Adipose tissue (tissue), 3 donors: ENCODE measurements around the gene HESX1. TPM values are rescaled to one million over a fixed set of nuclear protein-coding genes. Genes with fewer than 3 reads are reported as not detected.

Source experiments
- H3K27ac ChIP-seq: one replicate; pipeline ENCODE4 v1.5.1; 2013; ENCODE audit warnings: low read depth, low read length
- WGBS, 3 donors: extraction: QIAGEN DNeasy Blood & Tissue Kit; methylation state at CpG; one replicate each; pipeline ENCODE4 v1.1.7; 2013; 5-methylcytosine and 5-hydroxymethylcytosine counted together
- polyA plus RNA-seq, 3 donors: library from polyadenylated mRNA; stranded (reverse); fragments of 200-250 nt; gene quantifications; one replicate each; pipeline ENCODE4 v1.2.3, GENCODE V29; 2013
- donor health status: healthy with polysubstance abuse.
- donor health status: Bipolar disorder and iron deficiency.
- donor health status: healthy.

The HESX1 gene
- polyA plus RNA-seq, 3 donors = 0.56 to 0.64 (median 0.61) TPM

GRCh38 chr3:57154470-57155309 is 45.1 kb downstream of the HESX1 start:
- 52 to 63% (median 55%) methylated on average over 15 of the region's 15 CpGs for WGBS, 3 donors
- no peak overlapping the region for H3K27ac ChIP-seq

GRCh38 chr3:57152151-57153143 is 47.3 kb downstream of the HESX1 start:
- 60 to 77% (median 70%) methylated on average over 19 of the region's 19 CpGs for WGBS, 3 donors
- no peak overlapping the region for H3K27ac ChIP-seq

- WGBS, 3 donors = 50 to 74% (median 74%) methylated on average over 3 of the region's 3 CpGs
Observed at GRCh38 chr3:57151749-57152148, 48.0 kb downstream of the HESX1 start.

GRCh38 chr3:57151021-57151449 is 48.7 kb downstream of the HESX1 start:
- no peak overlapping the region for H3K27ac ChIP-seq

More at GRCh38 chr3:57151749-57152148, 48.0 kb downstream of the HESX1 start:
- no peak overlapping the region for H3K27ac ChIP-seq

GRCh38 chr3:57150113-57150581 is 49.6 kb downstream of the HESX1 start:
- no peak overlapping the region for H3K27ac ChIP-seq
- WGBS, 3 donors = 54 to 80% (median 59%) methylated on average over 7 of the region's 7 CpGs

More at GRCh38 chr3:57151021-57151449, 48.7 kb downstream of the HESX1 start:
- 39 to 75% (median 54%) methylated on average over 2 of the region's 2 CpGs for WGBS, 3 donors

Other genes starting within 250 kb of the HESX1 start
- gene SPATA12, start 139.3 kb downstream of the HESX1 start, polyA plus RNA-seq = under 1 TPM in 1 of 3 donors, not detected in 2; 0.11 TPM
- 1 to 10 TPM in 1 of 3 donors, under 1 TPM in 2; 0.60 to 3.1 (median 0.85) TPM for gene IL17RD, start 34.6 kb downstream of the HESX1 start, polyA plus RNA-seq
- 10 to 100 TPM; 16.2 to 21.9 (median 19.5) TPM for gene APPL1, start 27.8 kb upstream of the HESX1 start, polyA plus RNA-seq
- gene ASB14, start 92.7 kb upstream of the HESX1 start, polyA plus RNA-seq = not detected